Left lung (tissue), 10 donors: ENCODE data around the gene FKBP15. TPM values are rescaled to one million over a fixed set of nuclear protein-coding genes. Genes with fewer than 3 reads are reported as not detected.
"Not testable (repeated sequence)": the region's sequence is repeated elsewhere in the genome, so short reads cannot be mapped to it uniquely, and the experiment has no call there.

Source experiments
- ATAC-seq: fragments of 200-7000 bp; cut with Tn5 transposase; one replicate; pipeline ENCODE4 v1.9.1; 2020; ENCODE audit warnings: moderate library complexity
- DNase-seq, 4 donors: peaks; one replicate each; pipeline ENCODE4 v3.0.0-alpha.2; 2013 to 2020
- H3K27ac ChIP-seq, 2 donors: fragments of 200-600 bp; sonication (generic) in 1 of 2; one replicate each; pipeline versions ENCODE4 v1.5.0 to v1.8.0; 2020 to 2021
- H3K27me3 ChIP-seq, 2 donors: fragments of 200-600 bp; sonication (generic) in 1 of 2; one replicate each; pipeline versions ENCODE4 v1.5.0 to v1.8.0; 2020 to 2021
- H3K36me3 ChIP-seq, 2 donors: fragments of 200-600 bp; sonication (generic) in 1 of 2; one replicate each; pipeline versions ENCODE4 v1.5.0 to v1.8.0; 2020 to 2021
- H3K4me1 ChIP-seq, 2 donors: fragments of 200-600 bp; one replicate each; pipeline ENCODE4 v1.8.0; 2021
- H3K4me3 ChIP-seq, 2 donors: fragments of 200-600 bp; sonication (generic) in 1 of 2; one replicate each; pipeline versions ENCODE4 v1.5.0 to v1.8.0; 2020 to 2021; ENCODE audit warnings: mild to moderate bottlenecking in 1 of 2
- H3K9me3 ChIP-seq, 2 donors: fragments of 200-600 bp; sonication (generic) in 1 of 2; one replicate each; pipeline versions ENCODE4 v1.5.0 to v1.8.0; 2020 to 2021
- intact Hi-C, 2 donors: fragments of 100-400 bp; cut with DNase I; formaldehyde crosslinking; loops; one replicate each; pipeline versions ENCODE4 v1.11.2 to v1.14.2; 2022
- polyA plus RNA-seq, 6 donors: library from polyadenylated mRNA; unstranded; fragments of 120-200 nt; gene quantifications; one replicate each; pipeline ENCODE4 v1.2.1, GENCODE V29; 2013; ENCODE audit not compliant: insufficient read length in 6 of 6
- total RNA-seq, 2 donors: library from RNA; stranded (reverse); fragmentation: NEBNext Ultra II Directional; extraction: Animal tissue kit (Norgen Biotek cat#: 25700); gene quantifications; one replicate each; pipeline ENCODE4 v1.2.1, GENCODE V29; 2021
- TF ChIP-seq, protein P1 (sequence below), 2 donors: fragments of 200-600 bp; sonication (generic) in 1 of 2; IDR thresholded peaks; one replicate each; pipeline versions ENCODE4 v1.5.0 to v1.8.0; 2021; ENCODE audit warnings: antibody characterized with exemption in 2 of 2
- donor health status: DM: no; HTN: yes; CAD: no.
- donor health status: DM: no; HTN: no; CAD: no.

FKBP15 gene
- total and polyA plus RNA-seq, 8 donors = 30.4 to 55.3 (median 33.2) TPM

DNA sequence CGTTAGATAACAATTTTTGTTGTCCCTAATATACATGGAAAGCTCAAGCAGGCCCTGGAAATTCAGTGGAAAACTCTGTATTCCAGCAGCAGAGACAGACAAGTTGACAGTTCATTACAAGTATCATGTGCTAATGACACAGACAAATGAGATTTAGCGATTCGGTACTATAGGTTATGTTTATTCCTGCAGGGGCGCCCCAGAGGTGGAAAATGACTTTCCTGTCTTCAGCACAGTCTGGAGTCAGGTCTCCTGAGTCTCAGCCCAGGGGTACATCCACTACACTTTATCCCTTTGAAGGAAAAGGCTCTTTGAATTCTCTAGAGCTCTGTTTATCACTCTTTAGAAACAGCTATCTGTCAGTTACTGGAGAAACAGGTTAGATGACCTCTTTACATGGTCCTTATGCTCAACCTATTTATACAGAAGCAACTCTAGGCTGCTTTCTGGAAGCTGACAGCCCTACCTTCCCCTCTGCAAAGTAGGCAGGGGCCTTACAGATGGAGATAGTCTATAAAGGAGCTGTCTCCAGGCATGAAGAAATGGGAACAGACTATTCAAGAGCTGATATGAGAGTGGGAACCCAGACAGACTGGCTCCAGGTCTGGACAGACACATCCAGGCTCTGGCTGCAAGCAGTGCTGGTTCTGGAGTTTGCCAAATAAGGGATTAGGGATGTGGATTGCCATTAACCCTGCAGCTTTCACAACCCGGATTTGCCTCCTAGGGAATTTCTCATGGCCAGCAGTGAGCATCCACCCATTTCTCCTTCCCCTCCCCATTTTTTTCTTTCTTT lies 77.4 kb downstream of the FKBP15 start:
- Histone ChIP-seq H3K4me1 (no peaks in the 10 kb centered on the region), H3K9me3 (peaks cover 0 to 13% of the 10 kb centered on the region in 2 donors), H3K36me3 (no peaks in the 10 kb centered on the region), H3K27ac (no peak overlapping the region), H3K27me3 (peaks cover 5 to 10% of the 10 kb centered on the region in 2 donors), H3K4me3 (no peak overlapping the region)
- intact Hi-C loops = no loop called here
- ATAC-seq (no peak), DNase-seq (no peak)
- TF ChIP-seq, protein P1, sequence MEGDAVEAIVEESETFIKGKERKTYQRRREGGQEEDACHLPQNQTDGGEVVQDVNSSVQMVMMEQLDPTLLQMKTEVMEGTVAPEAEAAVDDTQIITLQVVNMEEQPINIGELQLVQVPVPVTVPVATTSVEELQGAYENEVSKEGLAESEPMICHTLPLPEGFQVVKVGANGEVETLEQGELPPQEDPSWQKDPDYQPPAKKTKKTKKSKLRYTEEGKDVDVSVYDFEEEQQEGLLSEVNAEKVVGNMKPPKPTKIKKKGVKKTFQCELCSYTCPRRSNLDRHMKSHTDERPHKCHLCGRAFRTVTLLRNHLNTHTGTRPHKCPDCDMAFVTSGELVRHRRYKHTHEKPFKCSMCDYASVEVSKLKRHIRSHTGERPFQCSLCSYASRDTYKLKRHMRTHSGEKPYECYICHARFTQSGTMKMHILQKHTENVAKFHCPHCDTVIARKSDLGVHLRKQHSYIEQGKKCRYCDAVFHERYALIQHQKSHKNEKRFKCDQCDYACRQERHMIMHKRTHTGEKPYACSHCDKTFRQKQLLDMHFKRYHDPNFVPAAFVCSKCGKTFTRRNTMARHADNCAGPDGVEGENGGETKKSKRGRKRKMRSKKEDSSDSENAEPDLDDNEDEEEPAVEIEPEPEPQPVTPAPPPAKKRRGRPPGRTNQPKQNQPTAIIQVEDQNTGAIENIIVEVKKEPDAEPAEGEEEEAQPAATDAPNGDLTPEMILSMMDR (IDR thresholded peaks at IDR 0.05) = no peak

DNA sequence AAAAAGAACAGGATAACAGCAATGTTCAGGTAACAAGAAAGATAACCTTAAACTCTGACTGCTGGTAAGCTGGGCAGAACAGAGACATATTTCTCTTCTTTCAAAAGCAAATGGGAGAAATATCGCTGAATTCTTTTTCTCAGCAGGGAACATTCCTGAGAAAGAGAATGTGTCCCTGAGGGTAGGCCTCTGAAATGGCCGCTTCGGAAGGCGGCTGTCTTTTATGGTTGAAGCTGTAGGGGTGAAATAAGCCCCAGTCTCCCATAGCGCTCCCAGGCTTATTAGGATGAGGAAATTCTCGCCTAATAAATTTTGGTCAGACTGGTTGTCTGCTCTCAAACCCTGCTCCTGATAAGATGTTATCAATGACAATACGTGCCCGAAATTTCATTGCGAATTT lies 80.2 kb downstream of the FKBP15 start:
- Histone ChIP-seq H3K9me3 (peaks cover 0 to 13% of the 10 kb centered on the region in 2 donors), H3K27me3 (peaks cover 5 to 10% of the 10 kb centered on the region in 2 donors)
- H3K27ac ChIP-seq, intact Hi-C loops, H3K36me3 ChIP-seq, H3K4me3 ChIP-seq, ATAC-seq, H3K4me1 ChIP-seq, DNase-seq: not testable (repeated sequence)

DNA sequence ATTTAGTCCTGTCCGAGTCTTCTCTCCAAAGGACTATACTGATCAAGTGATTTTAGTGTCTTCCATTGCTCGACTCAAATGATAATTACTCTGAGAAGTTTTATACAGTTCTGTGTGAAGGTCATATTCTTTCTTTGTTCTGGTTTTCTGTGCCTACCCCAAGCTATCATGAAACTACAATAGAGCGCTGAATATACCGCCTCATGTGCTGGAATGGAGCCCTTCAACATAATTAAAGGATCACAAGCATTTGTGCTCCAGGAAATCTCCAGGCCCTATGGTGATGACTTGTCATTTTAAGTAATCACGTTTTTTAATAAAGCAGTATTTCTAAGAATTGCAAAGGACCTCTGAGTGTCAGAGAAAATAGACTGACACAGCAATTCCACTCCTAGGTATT lies 81.1 kb downstream of the FKBP15 start:
- DNase-seq (no peak), ATAC-seq (no peak)
- intact Hi-C loops = no loop called here
- H3K4me1 ChIP-seq = no peaks in the 10 kb centered on the region
- no peak overlapping the region for H3K4me3 ChIP-seq
- TF ChIP-seq, protein P1 (IDR thresholded peaks at IDR 0.05) = no peak
- no peaks in the 10 kb centered on the region for H3K36me3 ChIP-seq
- peaks cover 2 to 10% of the 10 kb centered on the region in 2 donors for H3K27me3 ChIP-seq
- peaks cover 0 to 13% of the 10 kb centered on the region in 2 donors for H3K9me3 ChIP-seq
- H3K27ac ChIP-seq = no peak overlapping the region

DNA sequence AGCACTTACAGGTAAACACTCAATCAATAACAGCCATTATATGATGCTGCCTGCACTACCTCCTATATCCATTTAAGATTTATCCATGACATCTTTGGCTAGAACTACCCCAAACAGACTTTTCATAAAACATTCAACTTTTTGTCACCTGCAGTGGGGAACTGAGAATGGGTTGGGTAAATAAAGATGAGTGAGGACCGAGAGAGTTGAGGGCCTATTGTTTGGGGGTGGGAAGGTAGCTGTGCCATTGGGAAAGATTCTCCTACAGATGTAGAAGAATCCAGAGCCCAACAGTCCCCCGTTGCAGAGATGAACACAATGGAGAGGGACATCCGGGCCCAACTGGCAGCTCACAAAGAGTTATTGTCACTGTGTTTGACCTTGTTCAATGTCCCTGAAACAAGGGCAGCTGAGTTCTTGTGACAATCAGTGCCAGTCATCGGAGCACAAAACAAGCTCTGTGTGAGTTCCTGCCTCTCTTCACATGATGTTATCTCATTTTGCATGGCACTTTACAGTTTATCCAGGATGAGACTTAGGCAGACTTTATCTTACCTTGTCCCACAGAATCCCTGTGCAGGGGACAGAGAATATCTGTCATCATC lies 81.8 kb downstream of the FKBP15 start:
- Histone ChIP-seq H3K27ac (no peak overlapping the region), H3K4me3 (no peak overlapping the region), H3K27me3 (peaks cover 0 to 10% of the 10 kb centered on the region in 2 donors), H3K9me3 (peaks cover 0 to 13% of the 10 kb centered on the region in 2 donors), H3K36me3 (no peaks in the 10 kb centered on the region), H3K4me1 (no peaks in the 10 kb centered on the region)
- intact Hi-C loops = no loop called here
- TF ChIP-seq, protein P1 (IDR thresholded peaks at IDR 0.05) = no peak
- ATAC-seq (no peak), DNase-seq (no peak)

DNA sequence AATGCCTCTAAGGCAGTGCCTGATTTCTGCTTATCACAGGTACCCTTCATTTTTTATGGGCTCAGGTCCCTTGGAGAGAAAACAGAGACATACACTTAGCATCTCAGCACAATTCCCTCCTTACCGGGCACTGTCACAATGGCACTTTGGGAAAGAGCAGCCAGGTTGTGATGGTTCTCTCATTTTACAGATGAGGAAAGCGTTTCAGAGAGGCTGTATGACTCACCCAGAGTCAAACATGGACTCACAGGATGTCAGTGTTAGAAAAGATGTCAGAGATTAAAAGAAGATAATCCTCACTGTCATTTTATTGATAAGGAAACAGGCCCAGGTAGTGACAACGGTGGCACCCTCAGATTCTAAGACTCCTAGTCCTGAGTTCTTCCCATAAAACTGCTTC lies 82.3 kb downstream of the FKBP15 start:
- no peak for ATAC-seq
- peaks cover 0 to 13% of the 10 kb centered on the region in 2 donors for H3K9me3 ChIP-seq
- intact Hi-C loops = no loop called here
- no peaks in the 10 kb centered on the region for H3K36me3 ChIP-seq
- H3K27ac ChIP-seq = no peak overlapping the region
- no peak for DNase-seq
- H3K4me1 ChIP-seq = no peaks in the 10 kb centered on the region
- H3K27me3 ChIP-seq = peaks cover 0 to 8% of the 10 kb centered on the region in 2 donors
- H3K4me3 ChIP-seq = no peak overlapping the region
- TF ChIP-seq, protein P1 (IDR thresholded peaks at IDR 0.05) = no peak
